GM12878 (cell line): ENCODE results near the gene NDUFA13.

ENCODE experiments used
- CHD2 ChIP-seq: IDR thresholded peaks from 2 replicates; pipeline ENCODE4 v1.6.1; 2011; ENCODE audit warnings: low read depth, low read length, improper control_type of control experiment, borderline replicate concordance
- EED ChIP-seq: sonication (generic); IDR thresholded peaks from 2 replicates; pipeline ENCODE4 v1.6.1; 2016; ENCODE audit warnings: antibody characterized with exemption, low read depth
- NFIC ChIP-seq: IDR thresholded peaks from 2 replicates; pipeline ENCODE4 v1.6.1; 2012; ENCODE audit warnings: low read depth, mild to moderate bottlenecking, inconsistent platforms, low read length, moderate library complexity
- SMC3 ChIP-seq: IDR thresholded peaks from 2 replicates; pipeline ENCODE4 v1.6.1; 2011; ENCODE audit warnings: low read length, improper control_type of control experiment, borderline replicate concordance
- SP1 ChIP-seq: IDR thresholded peaks from one replicate; pipeline ENCODE4 v1.6.1; 2011; ENCODE audit warnings: low read depth, low read length
- TF ChIP-seq, protein P1 (sequence below), 3 experiments: IDR thresholded peaks in 2 of 3; conservative IDR thresholded peaks in 1 of 3; 2 replicates each; pipeline ENCODE4 v1.5.1; 2011; ENCODE audit warnings: low read depth in 3 of 3, low read length in 3 of 3, mild to moderate bottlenecking in 3 of 3, control low read depth in 2 of 3, moderate library complexity in 2 of 3, inconsistent platforms in 1 of 3, mixed read lengths in 1 of 3; ENCODE audit not compliant: control insufficient read depth in 2 of 3, insufficient read depth in 1 of 3; ENCODE audit errors: extremely low read depth in 1 of 3
- TF ChIP-seq, protein P2 (sequence below): IDR thresholded peaks from 2 replicates; pipeline ENCODE4 v1.6.1; 2012; ENCODE audit warnings: low read depth, low read length, improper control_type of control experiment

DNA sequence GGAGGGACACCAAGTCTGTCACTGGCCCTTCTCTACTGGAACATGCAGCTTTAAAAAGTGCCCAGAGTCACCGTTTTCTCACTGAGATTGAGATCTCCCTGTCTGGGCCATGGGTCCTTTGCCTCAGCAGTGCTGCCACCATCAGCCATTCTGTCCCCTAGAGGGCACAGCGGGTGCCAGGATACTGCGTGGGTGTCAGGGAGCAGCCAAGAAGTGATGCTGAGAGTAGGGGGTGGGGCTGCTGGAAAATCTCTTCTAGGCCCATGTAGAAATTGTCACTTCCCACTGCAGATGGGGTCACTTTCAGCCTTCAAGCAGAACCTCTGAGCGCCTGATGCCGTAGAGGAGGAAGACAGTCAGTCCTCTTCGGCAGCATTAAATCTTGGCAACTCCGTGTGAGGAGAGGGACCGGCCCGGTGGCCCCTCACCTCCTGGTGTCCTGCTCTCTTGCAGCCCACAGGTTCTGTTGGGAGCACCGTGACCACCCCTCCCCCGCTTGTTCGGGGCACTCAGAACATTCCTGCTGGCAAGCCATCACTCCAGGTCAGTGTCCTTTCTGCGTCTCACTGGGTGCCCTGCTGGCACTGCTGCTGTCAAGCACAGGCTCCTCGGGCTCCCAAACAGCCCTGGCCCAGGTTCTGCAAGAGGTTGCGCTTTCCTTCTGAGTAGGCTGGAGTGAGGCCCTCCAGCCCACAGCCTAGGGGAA lies 22.0 kb upstream of the NDUFA13 start:
- TF ChIP-seq, protein P1, sequence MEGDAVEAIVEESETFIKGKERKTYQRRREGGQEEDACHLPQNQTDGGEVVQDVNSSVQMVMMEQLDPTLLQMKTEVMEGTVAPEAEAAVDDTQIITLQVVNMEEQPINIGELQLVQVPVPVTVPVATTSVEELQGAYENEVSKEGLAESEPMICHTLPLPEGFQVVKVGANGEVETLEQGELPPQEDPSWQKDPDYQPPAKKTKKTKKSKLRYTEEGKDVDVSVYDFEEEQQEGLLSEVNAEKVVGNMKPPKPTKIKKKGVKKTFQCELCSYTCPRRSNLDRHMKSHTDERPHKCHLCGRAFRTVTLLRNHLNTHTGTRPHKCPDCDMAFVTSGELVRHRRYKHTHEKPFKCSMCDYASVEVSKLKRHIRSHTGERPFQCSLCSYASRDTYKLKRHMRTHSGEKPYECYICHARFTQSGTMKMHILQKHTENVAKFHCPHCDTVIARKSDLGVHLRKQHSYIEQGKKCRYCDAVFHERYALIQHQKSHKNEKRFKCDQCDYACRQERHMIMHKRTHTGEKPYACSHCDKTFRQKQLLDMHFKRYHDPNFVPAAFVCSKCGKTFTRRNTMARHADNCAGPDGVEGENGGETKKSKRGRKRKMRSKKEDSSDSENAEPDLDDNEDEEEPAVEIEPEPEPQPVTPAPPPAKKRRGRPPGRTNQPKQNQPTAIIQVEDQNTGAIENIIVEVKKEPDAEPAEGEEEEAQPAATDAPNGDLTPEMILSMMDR (IDR thresholded peaks at IDR 0.05 in 2 of 3, conservative IDR thresholded peaks at IDR 0.05 in 1 of 3; ENCODE audit: control insufficient read depth in 2 of 3, extremely low read depth in 1 of 3, insufficient read depth in 1 of 3, low read depth in 3 of 3, low read length in 3 of 3) = no peak
- TF ChIP-seq SP1 (no peak), NFIC (no peak), EED (no peak), CHD2 (no peak), SMC3 (no peak)
- TF ChIP-seq, protein P2, sequence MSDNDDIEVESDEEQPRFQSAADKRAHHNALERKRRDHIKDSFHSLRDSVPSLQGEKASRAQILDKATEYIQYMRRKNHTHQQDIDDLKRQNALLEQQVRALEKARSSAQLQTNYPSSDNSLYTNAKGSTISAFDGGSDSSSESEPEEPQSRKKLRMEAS = no peak
